Activated CD4-positive, alpha-beta T cell treated with anti-CD3 and anti-CD28 coated beads, Interleukin-2, amount 10 ng/mL, durations not matched to agents 24 days and 14 days (primary cell): ENCODE measurements around the gene SCN3B. TPM values are rescaled to one million over a fixed set of nuclear protein-coding genes. Genes with fewer than 3 reads are reported as not detected.
"Not testable (repeated sequence)": the region's sequence is repeated elsewhere in the genome, so short reads cannot be mapped to it uniquely, and the experiment has no call there.

Source experiments
- DNase-seq: peaks from one replicate; pipeline ENCODE4 v3.0.0; 2022
- H3K27ac Mint-ChIP-seq: one replicate; pipeline ENCODE4 v1.8.0; 2022; ENCODE audit warnings: mild to moderate bottlenecking, mixed read lengths
- H3K27me3 Mint-ChIP-seq: one replicate; pipeline ENCODE4 v1.8.0; 2022; ENCODE audit warnings: mixed read lengths
- H3K36me3 Mint-ChIP-seq: one replicate; pipeline ENCODE4 v1.8.0; 2022; ENCODE audit warnings: low read depth, mild to moderate bottlenecking, mixed read lengths
- H3K4me1 Mint-ChIP-seq: one replicate; pipeline ENCODE4 v1.8.0; 2021; ENCODE audit warnings: mixed read lengths
- H3K4me3 Mint-ChIP-seq: one replicate; pipeline ENCODE4 v1.8.0; 2022; ENCODE audit warnings: mild to moderate bottlenecking, moderate library complexity, mixed read lengths
- H3K9me3 Mint-ChIP-seq: one replicate; pipeline ENCODE4 v1.8.0; 2021; ENCODE audit warnings: mixed read lengths
- intact Hi-C: fragments of 100-400 bp; cut with micrococcal nuclease; formaldehyde crosslinking; loops from one replicate; pipeline ENCODE4 v1.15.1; 2023
- total RNA-seq: library from RNA; stranded (reverse); gene quantifications from 2 replicates; pipeline ENCODE4 v1.2.3, GENCODE V29; 2022

SCN3B gene
- total RNA-seq, 1 donor from 2014 or later: not detected

- Mint-ChIP-seq H3K9me3 (no peaks in the 10 kb centered on the region), H3K36me3 (no peaks in the 10 kb centered on the region), H3K27ac (no peak overlapping the region), H3K4me3 (no peak overlapping the region), H3K27me3 (peaks cover 11% of the 10 kb centered on the region), H3K4me1 (peaks cover 6% of the 10 kb centered on the region)
- intact Hi-C loops: no loop called here
- no peak for DNase-seq
Observed at GRCh38 chr11:123678246-123678645, 23.8 kb upstream of the SCN3B start.

- Mint-ChIP-seq H3K4me3 (no peak overlapping the region), H3K4me1 (peaks cover 6% of the 10 kb centered on the region), H3K9me3 (no peaks in the 10 kb centered on the region), H3K27me3 (peaks cover 8% of the 10 kb centered on the region), H3K27ac (no peak overlapping the region), H3K36me3 (no peaks in the 10 kb centered on the region)
- intact Hi-C loops: no loop called here
- DNase-seq: no peak
Observed at GRCh38 chr11:123677510-123677909, 23.1 kb upstream of the SCN3B start.

- DNase-seq: no peak
- intact Hi-C loops: no loop called here
- Mint-ChIP-seq H3K4me1 (no peaks in the 10 kb centered on the region), H3K27me3 (peaks cover 6% of the 10 kb centered on the region), H3K36me3 (no peaks in the 10 kb centered on the region), H3K9me3 (no peaks in the 10 kb centered on the region), H3K27ac (no peak overlapping the region), H3K4me3 (no peak overlapping the region)
Observed at GRCh38 chr11:123674297-123674696, 19.9 kb upstream of the SCN3B start.

- intact Hi-C loops: no loop called here
- no peak overlapping the region for H3K4me3 Mint-ChIP-seq
- H3K27ac Mint-ChIP-seq: no peak overlapping the region
- no peaks in the 10 kb centered on the region for H3K36me3 Mint-ChIP-seq
- peaks cover 2% of the 10 kb centered on the region for H3K27me3 Mint-ChIP-seq
- no peaks in the 10 kb centered on the region for H3K9me3 Mint-ChIP-seq
- H3K4me1 Mint-ChIP-seq: no peaks in the 10 kb centered on the region
- no peak for DNase-seq
Observed at GRCh38 chr11:123672568-123672967, 18.1 kb upstream of the SCN3B start.

GRCh38 chr11:123671534-123671933 is 17.1 kb upstream of the SCN3B start:
- Mint-ChIP-seq H3K27me3 (peaks cover 2% of the 10 kb centered on the region), H3K4me3 (no peak overlapping the region), H3K9me3 (no peaks in the 10 kb centered on the region), H3K36me3 (no peaks in the 10 kb centered on the region), H3K27ac (no peak overlapping the region), H3K4me1 (no peaks in the 10 kb centered on the region)
- intact Hi-C loops: no loop called here
- DNase-seq: no peak

GRCh38 chr11:123670081-123670480 is 15.7 kb upstream of the SCN3B start:
- no peak for DNase-seq
- H3K36me3 Mint-ChIP-seq: no peaks in the 10 kb centered on the region
- intact Hi-C loops: no loop called here
- no peaks in the 10 kb centered on the region for H3K9me3 Mint-ChIP-seq
- no peaks in the 10 kb centered on the region for H3K27me3 Mint-ChIP-seq
- H3K4me3 Mint-ChIP-seq: no peak overlapping the region
- H3K4me1 Mint-ChIP-seq: no peaks in the 10 kb centered on the region
- no peak overlapping the region for H3K27ac Mint-ChIP-seq

GRCh38 chr11:123665306-123665705 is 10.9 kb upstream of the SCN3B start:
- Mint-ChIP-seq H3K36me3 (peaks cover 1% of the 10 kb centered on the region), H3K27me3 (no peaks in the 10 kb centered on the region), H3K27ac (no peak overlapping the region), H3K4me3 (no peak overlapping the region), H3K4me1 (no peaks in the 10 kb centered on the region), H3K9me3 (peaks cover 7% of the 10 kb centered on the region)
- DNase-seq: no peak
- intact Hi-C loops: no loop called here

GRCh38 chr11:123659965-123660364 is 5.5 kb upstream of the SCN3B start:
- not testable (repeated sequence) for H3K4me1 Mint-ChIP-seq, H3K36me3 Mint-ChIP-seq, H3K4me3 Mint-ChIP-seq
- H3K27me3 Mint-ChIP-seq: peaks cover 19% of the 10 kb centered on the region
- intact Hi-C loops: loop anchor here (10.0 kb wide), 1 partner anchor 685 kb away; no protein-coding TSS in a partner anchor
- H3K9me3 Mint-ChIP-seq: peaks cover 15% of the 10 kb centered on the region
- H3K27ac Mint-ChIP-seq: peak overlapping the region; percentile 10
- DNase-seq: peak; percentile 81

- H3K4me1 Mint-ChIP-seq: peaks cover 5% of the 10 kb centered on the region
- peaks cover 1% of the 10 kb centered on the region for H3K36me3 Mint-ChIP-seq
- intact Hi-C loops: loop anchor here (10.0 kb wide), 1 partner anchor 685 kb away; no protein-coding TSS in a partner anchor
- no peak overlapping the region for H3K4me3 Mint-ChIP-seq
- no peak for DNase-seq
- H3K9me3 Mint-ChIP-seq: peaks cover 15% of the 10 kb centered on the region
- H3K27ac Mint-ChIP-seq: no peak overlapping the region
- H3K27me3 Mint-ChIP-seq: peaks cover 23% of the 10 kb centered on the region
Observed at GRCh38 chr11:123659311-123659710, 4.9 kb upstream of the SCN3B start.

GRCh38 chr11:123653827-123654565 is 428 bp downstream of the SCN3B start:
- H3K4me3 Mint-ChIP-seq: peak overlapping the region; percentile 62
- H3K4me1 Mint-ChIP-seq: no peaks in the 10 kb centered on the region
- intact Hi-C loops: loop anchor here (10.0 kb wide), 1 partner anchor 679 kb away; no protein-coding TSS in a partner anchor
- peaks cover 51% of the 10 kb centered on the region for H3K27me3 Mint-ChIP-seq
- H3K36me3 Mint-ChIP-seq: no peaks in the 10 kb centered on the region
- peaks cover 6% of the 10 kb centered on the region for H3K9me3 Mint-ChIP-seq
- peak; percentile 81 for DNase-seq
- H3K27ac Mint-ChIP-seq: no peak overlapping the region

GRCh38 chr11:123653483-123653826 is 969 bp downstream of the SCN3B start:
- Mint-ChIP-seq H3K27me3 (peaks cover 51% of the 10 kb centered on the region), H3K9me3 (peaks cover under 1% of the 10 kb centered on the region), H3K27ac (no peak overlapping the region), H3K4me1 (no peaks in the 10 kb centered on the region), H3K4me3 (peak overlapping the region; percentile 62), H3K36me3 (no peaks in the 10 kb centered on the region)
- intact Hi-C loops: loop anchor here (10.0 kb wide), 1 partner anchor 679 kb away; no protein-coding TSS in a partner anchor
- DNase-seq: no peak

GRCh38 chr11:123652599-123652998 is 1.8 kb downstream of the SCN3B start:
- H3K4me1 Mint-ChIP-seq: no peaks in the 10 kb centered on the region
- H3K27me3 Mint-ChIP-seq: peaks cover 47% of the 10 kb centered on the region
- H3K27ac Mint-ChIP-seq: no peak overlapping the region
- H3K9me3 Mint-ChIP-seq: no peaks in the 10 kb centered on the region
- intact Hi-C loops: loop anchor here (10.0 kb wide), 1 partner anchor 678 kb away; no protein-coding TSS in a partner anchor
- no peak overlapping the region for H3K4me3 Mint-ChIP-seq
- H3K36me3 Mint-ChIP-seq: no peaks in the 10 kb centered on the region
- DNase-seq: no peak

GRCh38 chr11:123650901-123651300 is 3.5 kb downstream of the SCN3B start:
- no peaks in the 10 kb centered on the region for H3K9me3 Mint-ChIP-seq
- no peaks in the 10 kb centered on the region for H3K36me3 Mint-ChIP-seq
- intact Hi-C loops: loop anchor here (10.0 kb wide), 1 partner anchor 676 kb away; no protein-coding TSS in a partner anchor

GRCh38 chr11:123645286-123645975 is 9.0 kb downstream of the SCN3B start:
- no peak overlapping the region for H3K4me3 Mint-ChIP-seq
- H3K27me3 Mint-ChIP-seq: peaks cover 13% of the 10 kb centered on the region
- H3K4me1 Mint-ChIP-seq: peaks cover 2% of the 10 kb centered on the region
- H3K27ac Mint-ChIP-seq: no peak overlapping the region
- H3K36me3 Mint-ChIP-seq: no peaks in the 10 kb centered on the region
- no peaks in the 10 kb centered on the region for H3K9me3 Mint-ChIP-seq
- no peak for DNase-seq
- intact Hi-C loops: no loop called here

More at GRCh38 chr11:123650901-123651300, 3.5 kb downstream of the SCN3B start:
- H3K4me3 Mint-ChIP-seq: no peak overlapping the region
- no peak overlapping the region for H3K27ac Mint-ChIP-seq
- no peaks in the 10 kb centered on the region for H3K4me1 Mint-ChIP-seq
- H3K27me3 Mint-ChIP-seq: peaks cover 46% of the 10 kb centered on the region
- DNase-seq: no peak
